MG63 (cell line): Measurements from ENCODE around the gene NHERF2. TPM values are rescaled to one million over a fixed set of nuclear protein-coding genes. Genes with fewer than 3 reads are reported as not detected.

Experiments
- DNase-seq: peaks from one replicate; pipeline ENCODE4 v3.0.0-alpha.2; 2020
- H3K27me3 ChIP-seq: fragments of 250-450 bp; sonication (Bioruptor Pico); 2 replicates; pipeline ENCODE4 v1.5.1; 2020; ENCODE audit warnings: mild to moderate bottlenecking, moderate library complexity
- H3K36me3 ChIP-seq: fragments of 250-450 bp; sonication (Bioruptor Pico); 2 replicates; pipeline ENCODE4 v1.5.1; 2020; ENCODE audit warnings: mild to moderate bottlenecking, moderate library complexity
- H3K4me3 ChIP-seq: fragments of 250-450 bp; sonication (Bioruptor Pico); 2 replicates; pipeline ENCODE4 v1.5.1; 2020; ENCODE audit warnings: mild to moderate bottlenecking, moderate library complexity
- H3K9me3 ChIP-seq: fragments of 250-450 bp; sonication (Bioruptor Pico); 2 replicates; pipeline ENCODE4 v1.5.1; 2020; ENCODE audit warnings: mild to moderate bottlenecking, moderate library complexity
- total RNA-seq: library from RNA; depleted of rRNA; stranded (reverse); fragments of >200 nt; shearing (Covaris generic); gene quantifications from 2 replicates; pipeline ENCODE4 v1.2.3, GENCODE V29; 2014; ENCODE audit warnings: low replicate concordance

NHERF2 gene
- total RNA-seq, 1 experiment from 2014 or later: 15.9 TPM

DNA sequence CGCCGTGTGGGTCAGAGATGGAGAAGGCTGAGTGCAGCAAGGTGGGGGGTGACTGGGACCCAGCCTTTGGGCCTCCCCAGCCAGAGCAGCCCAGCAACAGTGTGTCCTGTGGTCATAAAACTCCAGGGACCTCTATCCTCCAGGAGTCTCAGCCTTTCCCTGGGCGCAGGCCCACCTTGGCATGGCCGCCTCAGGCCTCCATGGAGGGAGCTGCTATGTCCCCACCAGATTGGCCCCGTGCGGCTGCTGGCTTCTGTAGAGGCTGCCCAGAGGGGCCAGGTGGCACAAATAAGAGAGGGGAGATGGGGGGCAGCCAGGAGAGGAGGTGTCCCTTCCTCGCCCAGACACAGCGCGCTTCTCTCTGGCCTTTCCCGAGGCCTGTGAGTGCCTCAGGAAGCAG, 39.5 kb upstream of the NHERF2 start:
- DNase-seq: no peak
- Histone ChIP-seq H3K36me3 (peaks cover 23% of the 10 kb centered on the region), H3K27me3 (peaks cover 10% of the 10 kb centered on the region), H3K9me3 (no peaks in the 10 kb centered on the region), H3K4me3 (no peak overlapping the region)

DNA sequence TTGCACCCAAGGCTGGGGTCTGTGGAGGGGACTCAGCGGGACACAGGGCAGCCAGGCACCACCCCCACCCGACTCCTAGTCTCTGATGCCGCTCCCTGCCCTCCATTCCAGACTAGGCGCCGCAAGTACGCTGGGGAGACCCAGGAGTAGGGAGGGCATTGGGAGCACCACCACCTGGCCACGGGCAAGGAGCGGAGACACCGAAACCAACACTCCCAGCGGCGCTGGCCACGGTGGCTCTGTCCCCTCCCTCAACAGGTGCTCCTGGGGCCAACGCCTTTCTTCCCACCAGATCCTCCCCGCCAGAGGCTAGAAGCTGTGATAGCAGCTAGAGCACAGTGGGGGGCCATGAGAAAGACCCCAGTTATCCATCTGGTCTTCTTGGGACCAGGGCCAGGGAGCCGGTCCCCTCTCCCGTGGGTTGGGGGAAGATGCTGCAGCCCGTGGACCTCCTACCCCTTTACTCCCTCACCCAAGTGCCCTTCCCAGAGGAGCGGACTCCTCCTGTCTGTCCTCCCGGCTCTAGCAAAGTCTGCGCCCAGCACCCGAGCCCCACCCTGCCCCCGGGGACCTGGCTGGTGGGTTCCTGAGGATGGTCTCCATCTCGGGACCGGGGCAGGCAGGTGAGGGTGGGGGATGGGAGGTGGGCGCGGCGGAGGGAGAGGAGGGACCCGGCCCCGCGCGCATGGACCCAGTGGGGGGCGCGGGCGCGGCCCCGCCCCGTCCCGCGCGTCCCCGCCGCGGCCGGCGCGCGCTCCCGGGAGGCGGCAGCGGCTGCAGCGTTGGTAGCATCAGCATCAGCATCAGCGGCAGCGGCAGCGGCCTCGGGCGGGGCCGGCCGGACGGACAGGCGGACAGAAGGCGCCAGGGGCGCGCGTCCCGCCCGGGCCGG, 37.2 kb upstream of the NHERF2 start, which contains the start of gene SYNGR3:
Gene SYNGR3, plus strand, starts transcription at position 762 of the 892 bp plus-strand sequence. CDS start 133 bp downstream, outside the sequence.
- no peak within 1 kb of the TSS for H3K4me3 ChIP-seq
- H3K36me3 ChIP-seq: peaks cover 23% of the 10 kb centered on the region
- DNase-seq: peak; percentile 56
- H3K9me3 ChIP-seq: no peaks in the 10 kb centered on the region
- H3K27me3 ChIP-seq: peaks cover 8% of the 10 kb centered on the region

GRCh38 chr16:1990101-1990350, 36.7 kb upstream of the NHERF2 start:
- peaks cover 8% of the 10 kb centered on the region for H3K27me3 ChIP-seq
- H3K9me3 ChIP-seq: no peaks in the 10 kb centered on the region
- no peak overlapping the region for H3K4me3 ChIP-seq
- no peak for DNase-seq
- peaks cover 20% of the 10 kb centered on the region for H3K36me3 ChIP-seq

DNA sequence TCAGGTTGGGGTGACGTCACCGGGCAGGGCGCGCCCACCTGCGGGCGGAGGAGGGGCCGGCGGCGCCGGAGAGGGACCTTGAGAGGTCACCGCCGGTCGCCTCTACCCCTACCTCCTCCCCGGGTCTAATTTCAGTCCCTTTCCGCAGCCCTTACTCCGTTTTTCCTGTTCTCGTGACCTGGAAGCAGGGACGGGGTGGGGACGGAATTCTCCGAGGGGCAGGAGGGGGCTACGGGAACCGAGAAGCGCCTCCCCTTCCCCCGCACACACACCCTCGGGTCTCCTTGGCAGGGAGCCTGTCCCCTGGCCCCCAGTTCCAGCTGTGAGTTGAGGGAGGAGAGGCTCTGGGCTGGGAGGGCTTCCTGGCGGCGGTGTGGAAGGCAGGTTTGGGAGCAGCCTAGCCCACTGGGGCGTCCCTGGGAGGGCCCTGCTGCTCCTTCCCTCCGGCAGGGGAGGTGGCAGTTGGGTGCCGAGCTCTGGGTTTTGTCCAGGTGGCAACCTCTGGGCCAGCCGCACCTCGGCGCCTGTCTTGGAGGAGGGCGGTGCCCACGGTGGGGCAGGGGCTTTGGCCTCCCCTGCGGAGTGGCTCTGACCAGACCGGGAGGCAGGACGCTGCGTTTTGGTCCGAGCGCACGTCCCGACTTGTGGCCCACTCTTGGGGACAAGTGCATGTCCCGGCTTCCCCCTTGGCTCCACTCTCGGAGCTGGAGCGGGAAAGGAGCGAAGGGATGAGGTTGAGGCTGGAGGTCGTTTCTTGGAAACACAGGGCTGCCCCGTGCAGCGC, 36.2 kb upstream of the NHERF2 start:
- H3K4me3 ChIP-seq: no peak overlapping the region
- H3K27me3 ChIP-seq: peaks cover 8% of the 10 kb centered on the region
- H3K36me3 ChIP-seq: peaks cover 20% of the 10 kb centered on the region
- no peak for DNase-seq
- no peaks in the 10 kb centered on the region for H3K9me3 ChIP-seq

DNA sequence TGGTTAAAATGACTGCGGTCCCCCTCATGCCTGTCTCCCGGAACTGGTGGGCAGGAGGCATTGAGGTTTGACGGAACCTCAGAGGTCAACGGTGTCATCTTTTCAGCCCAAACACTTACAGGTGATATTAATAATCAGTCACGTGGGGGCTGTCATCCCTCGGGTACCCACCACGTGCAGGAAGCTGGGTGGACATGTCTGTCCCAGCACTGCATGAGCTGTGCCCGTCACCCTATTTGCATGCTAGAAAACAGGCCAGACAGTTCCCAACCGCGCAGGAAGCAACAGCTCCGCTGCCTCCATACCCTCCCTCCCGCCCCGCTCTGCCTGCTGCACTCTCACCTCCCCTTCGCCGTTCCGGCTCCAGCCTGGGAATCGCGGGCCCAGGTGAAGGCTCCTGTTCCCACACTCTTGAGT, 35.6 kb upstream of the NHERF2 start:
- no peak for DNase-seq
- H3K9me3 ChIP-seq: no peaks in the 10 kb centered on the region
- H3K36me3 ChIP-seq: peaks cover 19% of the 10 kb centered on the region
- peaks cover 8% of the 10 kb centered on the region for H3K27me3 ChIP-seq
- H3K4me3 ChIP-seq: no peak overlapping the region

GRCh38 chr16:1991588-1991947, 35.1 kb upstream of the NHERF2 start:
- Histone ChIP-seq H3K27me3 (peaks cover 8% of the 10 kb centered on the region), H3K4me3 (peak overlapping the region; percentile 22; the same call in 1 of the 2 replicates), H3K36me3 (peaks cover 19% of the 10 kb centered on the region), H3K9me3 (no peaks in the 10 kb centered on the region)
- DNase-seq: no peak

- Histone ChIP-seq H3K9me3 (no peaks in the 10 kb centered on the region), H3K27me3 (peaks cover 8% of the 10 kb centered on the region), H3K36me3 (peaks cover 20% of the 10 kb centered on the region), H3K4me3 (peak overlapping the region; percentile 22; the same call in 1 of the 2 replicates)
- DNase-seq: peak; percentile 87
Observed at GRCh38 chr16:1991948-1992703, 34.6 kb upstream of the NHERF2 start.

DNA sequence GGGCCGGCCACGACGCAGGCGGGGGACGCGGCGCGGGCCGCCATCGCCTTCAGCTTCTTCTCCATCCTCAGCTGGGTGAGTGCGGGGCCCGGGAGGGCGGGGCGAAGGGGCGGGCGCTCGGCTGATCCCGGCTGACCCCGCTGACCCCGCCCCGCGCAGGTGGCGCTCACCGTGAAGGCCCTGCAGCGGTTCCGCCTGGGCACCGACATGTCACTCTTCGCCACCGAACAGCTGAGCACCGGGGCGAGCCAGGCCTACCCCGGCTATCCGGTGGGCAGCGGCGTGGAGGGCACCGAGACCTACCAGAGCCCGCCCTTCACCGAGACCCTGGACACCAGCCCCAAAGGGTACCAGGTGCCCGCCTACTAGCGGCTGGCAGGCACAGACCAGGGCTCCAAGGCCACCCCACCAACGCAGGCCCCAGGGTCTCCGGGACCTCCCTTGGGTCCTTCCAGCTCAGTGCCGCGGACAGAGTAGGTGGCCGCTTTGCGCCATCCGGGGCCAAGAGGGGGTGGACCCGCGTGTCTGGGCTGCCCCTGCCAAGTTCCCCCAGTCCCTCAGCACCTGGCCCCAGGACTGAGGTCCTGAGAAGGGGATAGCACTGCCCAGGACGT, 33.9 kb upstream of the NHERF2 start:
- DNase-seq: no peak
- Histone ChIP-seq H3K27me3 (peaks cover 8% of the 10 kb centered on the region), H3K4me3 (no peak overlapping the region), H3K9me3 (no peaks in the 10 kb centered on the region), H3K36me3 (peaks cover 24% of the 10 kb centered on the region)

DNA sequence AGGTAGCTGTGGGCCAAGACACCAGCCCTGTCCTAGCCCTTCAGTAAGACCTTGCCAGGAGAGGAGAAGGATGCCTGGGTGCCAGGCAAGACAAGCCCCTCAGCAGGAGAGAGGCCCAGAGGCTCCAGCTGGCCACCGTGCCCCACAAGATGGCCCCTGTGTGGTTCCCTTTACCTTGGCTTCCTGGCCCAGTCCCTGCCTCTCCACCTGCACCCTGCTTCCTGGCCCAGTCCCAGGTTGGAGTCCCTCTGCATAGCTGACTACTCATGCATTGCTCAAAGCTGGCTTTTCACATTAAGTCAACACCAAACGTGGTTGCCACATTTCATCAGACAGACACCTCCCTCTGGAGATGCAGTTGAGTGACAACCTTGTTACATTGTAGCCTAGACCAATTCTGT, 33.0 kb upstream of the NHERF2 start:
- H3K4me3 ChIP-seq: no peak overlapping the region
- H3K36me3 ChIP-seq: peaks cover 32% of the 10 kb centered on the region
- H3K9me3 ChIP-seq: no peaks in the 10 kb centered on the region
- DNase-seq: no peak
- H3K27me3 ChIP-seq: peaks cover 8% of the 10 kb centered on the region

DNA sequence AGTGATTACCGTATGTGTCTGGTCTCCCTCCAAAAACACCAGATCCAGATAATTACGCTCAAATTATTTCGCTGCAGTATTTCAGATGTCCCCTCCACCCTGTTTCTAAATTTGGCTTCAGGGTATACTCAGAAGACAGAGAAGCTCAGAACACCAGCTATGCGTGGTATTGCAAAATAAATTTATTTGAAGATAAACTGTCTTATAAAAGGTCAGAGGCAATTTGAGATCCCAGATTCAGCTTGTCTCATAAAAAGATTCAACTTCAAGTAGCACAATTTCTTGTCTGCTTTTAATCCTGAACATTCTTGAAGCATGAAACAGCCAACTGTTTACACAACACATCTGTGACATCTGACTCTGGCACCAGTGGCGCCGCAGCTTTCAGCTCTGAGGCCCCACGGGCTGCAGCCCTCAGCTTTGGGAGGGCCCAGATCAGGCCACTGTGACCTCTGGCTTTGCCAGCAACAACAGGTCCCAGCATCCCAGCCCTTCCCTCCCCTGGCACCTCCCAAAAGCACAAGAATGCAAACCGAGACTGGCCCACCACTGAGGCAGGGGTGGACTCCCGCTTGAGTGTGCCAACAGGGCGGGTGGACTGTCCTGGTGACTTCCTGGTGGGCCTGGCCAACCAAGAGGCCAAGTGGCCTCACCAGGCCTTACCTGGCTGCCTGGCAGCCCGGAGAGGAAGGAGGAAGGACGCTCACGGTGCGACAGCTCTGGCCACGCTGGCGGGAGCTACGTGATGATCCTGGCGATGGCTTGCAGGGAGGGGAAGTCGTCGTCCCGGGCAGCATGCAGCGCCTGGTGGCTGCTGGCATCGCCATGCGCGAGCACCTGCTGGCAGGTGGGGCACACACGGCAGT, 29.0 kb upstream of the NHERF2 start:
- DNase-seq: no peak
- no peaks in the 10 kb centered on the region for H3K27me3 ChIP-seq
- no peaks in the 10 kb centered on the region for H3K9me3 ChIP-seq
- H3K4me3 ChIP-seq: no peak overlapping the region
- peaks cover 72% of the 10 kb centered on the region for H3K36me3 ChIP-seq

DNA sequence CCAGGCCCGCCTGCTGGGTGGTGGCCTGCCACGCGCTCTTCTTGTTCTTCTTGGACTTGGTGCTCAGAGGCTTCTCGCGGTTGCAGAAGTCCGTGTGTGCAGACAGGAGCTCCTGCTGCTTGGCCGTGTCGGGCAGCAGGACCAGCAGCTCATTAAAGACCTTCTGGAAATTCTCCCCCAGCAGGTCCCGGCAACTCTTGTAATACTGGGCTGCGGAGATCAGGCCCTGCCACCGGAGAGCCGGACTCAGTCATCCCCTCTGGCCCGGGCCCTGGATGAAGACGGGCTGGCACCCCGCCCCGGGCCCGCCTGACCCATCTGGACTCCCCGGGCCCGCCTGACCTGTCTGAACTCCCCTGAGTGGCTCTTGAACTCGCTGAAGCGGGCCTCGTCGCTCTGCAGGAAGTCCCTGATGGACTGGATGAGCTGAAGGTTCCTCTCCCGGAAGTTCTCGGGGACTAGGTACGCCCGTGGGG, 28.3 kb upstream of the NHERF2 start:
- no peaks in the 10 kb centered on the region for H3K27me3 ChIP-seq
- H3K9me3 ChIP-seq: no peaks in the 10 kb centered on the region
- no peak overlapping the region for H3K4me3 ChIP-seq
- DNase-seq: no peak
- peaks cover 79% of the 10 kb centered on the region for H3K36me3 ChIP-seq

DNA sequence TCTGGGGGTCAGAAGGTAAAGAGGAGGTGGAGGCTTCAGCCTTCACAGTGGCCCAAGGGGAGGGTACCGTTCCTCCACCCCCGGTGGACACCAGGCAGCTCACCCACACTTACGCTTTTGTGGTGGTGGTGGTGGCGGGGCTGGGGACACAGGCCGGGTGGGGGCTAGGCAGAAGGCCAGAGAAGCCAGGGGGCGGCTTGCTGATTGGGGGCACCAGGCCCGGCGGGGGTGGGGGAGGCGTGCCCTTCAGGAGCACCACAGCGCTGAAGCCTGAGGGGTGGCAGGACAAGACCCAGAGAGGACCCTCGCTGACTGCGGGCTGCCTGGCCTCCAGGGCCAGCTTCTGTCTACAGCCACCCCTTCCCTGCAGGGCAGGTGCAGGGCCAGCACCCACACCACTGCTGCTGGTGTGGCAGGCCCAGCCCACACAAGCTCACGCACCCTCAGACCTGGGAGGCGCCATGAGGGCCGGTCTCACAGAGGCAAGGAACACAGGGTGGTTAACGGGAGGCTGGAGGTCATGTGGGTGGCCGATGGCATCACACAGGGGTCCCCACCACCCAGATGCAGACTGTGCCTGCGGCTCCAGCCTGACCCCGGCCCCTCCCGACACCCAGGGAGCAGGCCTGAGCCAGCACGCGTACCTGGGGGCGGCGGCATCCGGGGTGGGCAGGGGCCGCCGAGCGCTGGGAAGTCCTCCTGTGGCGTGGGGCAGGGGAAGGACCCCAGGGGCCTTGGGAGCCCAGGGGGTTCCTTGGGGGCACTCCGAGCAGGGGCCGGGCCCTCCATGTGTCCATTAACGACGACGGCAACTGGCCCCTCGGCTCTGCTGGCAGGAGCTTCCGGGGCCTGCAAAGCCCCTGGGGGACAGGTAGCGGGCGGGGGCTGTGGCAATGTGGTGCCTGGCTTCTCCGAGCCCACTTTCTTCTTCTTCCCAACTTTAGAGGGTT, 27.6 kb upstream of the NHERF2 start:
- H3K4me3 ChIP-seq: no peak overlapping the region
- H3K9me3 ChIP-seq: no peaks in the 10 kb centered on the region
- no peaks in the 10 kb centered on the region for H3K27me3 ChIP-seq
- peaks cover 86% of the 10 kb centered on the region for H3K36me3 ChIP-seq
- DNase-seq: no peak

DNA sequence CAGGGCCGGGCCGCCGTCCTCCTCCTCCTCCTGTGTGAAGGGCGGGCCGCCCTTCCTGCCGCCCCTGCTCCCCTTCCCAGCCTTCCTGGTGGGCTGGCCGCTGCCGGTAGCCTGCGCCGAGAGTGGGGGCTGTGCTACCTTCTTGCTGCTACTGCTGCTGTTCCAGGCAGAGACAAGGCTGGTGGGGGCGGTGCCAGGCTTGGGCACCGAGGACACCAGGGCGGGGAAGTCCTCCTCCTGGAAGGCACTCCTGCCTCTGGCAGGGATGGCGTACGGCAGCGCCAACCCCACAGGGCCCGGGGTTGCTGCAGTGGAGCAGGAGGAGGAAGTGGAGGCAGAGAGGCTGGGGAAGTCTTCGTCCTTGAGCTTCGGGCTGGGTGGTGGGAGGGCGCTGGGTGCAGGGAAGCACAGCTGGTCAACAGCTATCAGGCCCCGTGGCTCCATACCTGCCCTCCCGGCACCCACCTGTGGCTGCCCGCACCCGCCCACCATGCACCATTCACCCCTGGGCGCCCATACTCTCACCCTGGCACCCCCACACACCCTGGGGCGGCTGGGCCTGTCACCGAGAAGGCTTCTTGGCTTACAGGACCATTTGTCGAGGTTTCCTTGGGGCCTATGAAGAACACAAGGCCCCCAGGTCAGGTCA, 26.7 kb upstream of the NHERF2 start:
- Histone ChIP-seq H3K27me3 (no peaks in the 10 kb centered on the region), H3K9me3 (no peaks in the 10 kb centered on the region), H3K36me3 (peaks cover 94% of the 10 kb centered on the region), H3K4me3 (no peak overlapping the region)
- DNase-seq: no peak

- no peak for DNase-seq
- Histone ChIP-seq H3K4me3 (no peak overlapping the region), H3K9me3 (no peaks in the 10 kb centered on the region), H3K27me3 (no peaks in the 10 kb centered on the region), H3K36me3 (peaks cover 96% of the 10 kb centered on the region)
Observed at GRCh38 chr16:2001035-2001434, 25.7 kb upstream of the NHERF2 start.
